ENCODE results near the gene MTRFR.

MTRFR gene

GRCh38 chr12:123254853-123255446 is 21.7 kb downstream of the MTRFR start:
- TF ChIP-seq CREB5 (CRISPR knock-in tag; IDR thresholded peaks at IDR 0.05; ENCODE audit: low read depth) (no peak), GLIS3 (CRISPR knock-in tag; IDR thresholded peaks at IDR 0.05) (no peak), ZNF70 (CRISPR knock-in tag; IDR thresholded peaks at IDR 0.05) (no peak), ZNF8 (CRISPR knock-in tag; IDR thresholded peaks at IDR 0.05) (no peak), TOX (CRISPR knock-in tag; IDR thresholded peaks at IDR 0.05; ENCODE audit: borderline replicate concordance) (no peak), OSR1 (CRISPR knock-in tag; IDR thresholded peaks at IDR 0.05) (no peak), RARB (CRISPR knock-in tag; IDR thresholded peaks at IDR 0.05) (no peak), ZFP3 (CRISPR knock-in tag; IDR thresholded peaks at IDR 0.05) (no peak), BACH2 (CRISPR knock-in tag; IDR thresholded peaks at IDR 0.05; ENCODE audit: borderline replicate concordance) (no peak), ESRRG (CRISPR knock-in tag; IDR thresholded peaks at IDR 0.05) (no peak), TCF4 (CRISPR knock-in tag; IDR thresholded peaks at IDR 0.05; ENCODE audit: borderline replicate concordance) (no peak), POU6F1 (CRISPR knock-in tag; IDR thresholded peaks at IDR 0.05; ENCODE audit: borderline replicate concordance, low read depth) (no peak), ZNF565 (CRISPR knock-in tag; conservative IDR thresholded peaks at IDR 0.05; ENCODE audit: low read depth) (no peak), ZC3H10 (CRISPR knock-in tag; IDR thresholded peaks at IDR 0.05) (no peak), ARNTL (CRISPR knock-in tag; IDR thresholded peaks at IDR 0.05; ENCODE audit: borderline replicate concordance, low read depth) (no peak)
- TF ChIP-seq, protein P1, sequence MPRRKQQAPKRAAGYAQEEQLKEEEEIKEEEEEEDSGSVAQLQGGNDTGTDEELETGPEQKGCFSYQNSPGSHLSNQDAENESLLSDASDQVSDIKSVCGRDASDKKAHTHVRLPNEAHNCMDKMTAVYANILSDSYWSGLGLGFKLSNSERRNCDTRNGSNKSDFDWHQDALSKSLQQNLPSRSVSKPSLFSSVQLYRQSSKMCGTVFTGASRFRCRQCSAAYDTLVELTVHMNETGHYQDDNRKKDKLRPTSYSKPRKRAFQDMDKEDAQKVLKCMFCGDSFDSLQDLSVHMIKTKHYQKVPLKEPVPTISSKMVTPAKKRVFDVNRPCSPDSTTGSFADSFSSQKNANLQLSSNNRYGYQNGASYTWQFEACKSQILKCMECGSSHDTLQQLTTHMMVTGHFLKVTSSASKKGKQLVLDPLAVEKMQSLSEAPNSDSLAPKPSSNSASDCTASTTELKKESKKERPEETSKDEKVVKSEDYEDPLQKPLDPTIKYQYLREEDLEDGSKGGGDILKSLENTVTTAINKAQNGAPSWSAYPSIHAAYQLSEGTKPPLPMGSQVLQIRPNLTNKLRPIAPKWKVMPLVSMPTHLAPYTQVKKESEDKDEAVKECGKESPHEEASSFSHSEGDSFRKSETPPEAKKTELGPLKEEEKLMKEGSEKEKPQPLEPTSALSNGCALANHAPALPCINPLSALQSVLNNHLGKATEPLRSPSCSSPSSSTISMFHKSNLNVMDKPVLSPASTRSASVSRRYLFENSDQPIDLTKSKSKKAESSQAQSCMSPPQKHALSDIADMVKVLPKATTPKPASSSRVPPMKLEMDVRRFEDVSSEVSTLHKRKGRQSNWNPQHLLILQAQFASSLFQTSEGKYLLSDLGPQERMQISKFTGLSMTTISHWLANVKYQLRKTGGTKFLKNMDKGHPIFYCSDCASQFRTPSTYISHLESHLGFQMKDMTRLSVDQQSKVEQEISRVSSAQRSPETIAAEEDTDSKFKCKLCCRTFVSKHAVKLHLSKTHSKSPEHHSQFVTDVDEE (CRISPR knock-in tag; IDR thresholded peaks at IDR 0.05), result no peak
- TF ChIP-seq, protein P2, sequence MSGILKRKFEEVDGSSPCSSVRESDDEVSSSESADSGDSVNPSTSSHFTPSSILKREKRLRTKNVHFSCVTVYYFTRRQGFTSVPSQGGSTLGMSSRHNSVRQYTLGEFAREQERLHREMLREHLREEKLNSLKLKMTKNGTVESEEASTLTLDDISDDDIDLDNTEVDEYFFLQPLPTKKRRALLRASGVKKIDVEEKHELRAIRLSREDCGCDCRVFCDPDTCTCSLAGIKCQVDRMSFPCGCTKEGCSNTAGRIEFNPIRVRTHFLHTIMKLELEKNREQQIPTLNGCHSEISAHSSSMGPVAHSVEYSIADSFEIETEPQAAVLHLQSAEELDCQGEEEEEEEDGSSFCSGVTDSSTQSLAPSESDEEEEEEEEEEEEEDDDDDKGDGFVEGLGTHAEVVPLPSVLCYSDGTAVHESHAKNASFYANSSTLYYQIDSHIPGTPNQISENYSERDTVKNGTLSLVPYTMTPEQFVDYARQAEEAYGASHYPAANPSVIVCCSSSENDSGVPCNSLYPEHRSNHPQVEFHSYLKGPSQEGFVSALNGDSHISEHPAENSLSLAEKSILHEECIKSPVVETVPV (CRISPR knock-in tag; IDR thresholded peaks at IDR 0.05), result no peak
- ATAC-seq, result no peak

GRCh38 chr12:123258593-123258992 is 25.4 kb downstream of the MTRFR start:
- TF ChIP-seq, protein P2 (CRISPR knock-in tag; IDR thresholded peaks at IDR 0.05), result no peak
- TF ChIP-seq ZC3H10 (CRISPR knock-in tag; IDR thresholded peaks at IDR 0.05) (no peak), ZNF8 (CRISPR knock-in tag; IDR thresholded peaks at IDR 0.05) (no peak), CSDC2 (CRISPR knock-in tag; IDR thresholded peaks at IDR 0.05) (no peak), PATZ1 (CRISPR knock-in tag; IDR thresholded peaks at IDR 0.05; ENCODE audit: borderline replicate concordance) (no peak), ARNTL (CRISPR knock-in tag; IDR thresholded peaks at IDR 0.05; ENCODE audit: borderline replicate concordance, low read depth) (no peak), BACH2 (CRISPR knock-in tag; IDR thresholded peaks at IDR 0.05; ENCODE audit: borderline replicate concordance) (no peak), ESRRG (CRISPR knock-in tag; IDR thresholded peaks at IDR 0.05) (no peak), ZNF70 (CRISPR knock-in tag; IDR thresholded peaks at IDR 0.05) (no peak), OSR1 (CRISPR knock-in tag; IDR thresholded peaks at IDR 0.05) (no peak), PPARA (CRISPR knock-in tag; IDR thresholded peaks at IDR 0.05; ENCODE audit: borderline replicate concordance) (no peak)

More at GRCh38 chr12:123258593-123258992, 25.4 kb downstream of the MTRFR start:
- no peak; the same call in 2 of the 3 replicates for ATAC-seq

Measured in SK-N-SH treated with all-trans-retinoic acid at 6 μM for 48 hours (cell line).